ENCODE results near the gene PHAX.
"Not testable (repeated sequence)": the region's sequence is repeated elsewhere in the genome, so short reads cannot be mapped to it uniquely, and the experiment has no call there.

Gene PHAX

GRCh38 chr5:126591549-126591948 lies 9.2 kb upstream of the PHAX start:
- no peak overlapping the region for H3K4me3 ChIP-seq (ENCODE audit: low read depth, low read length)
- no peak for DNase-seq (ENCODE audit: low read depth)
- TF ChIP-seq CTCF (IDR thresholded peaks at IDR 0.05; ENCODE audit: insufficient read depth, low read depth, low read length, missing control alignments), result no peak

- peak within 1 kb of the TSS; percentile 51 for H3K4me3 ChIP-seq (ENCODE audit: low read depth, low read length)
- no peak for TF ChIP-seq CTCF (IDR thresholded peaks at IDR 0.05; ENCODE audit: insufficient read depth, low read depth, low read length, missing control alignments)
- DNase-seq (ENCODE audit: low read depth), result peak; percentile 66
Observed at GRCh38 chr5:126594748-126595485, 5.8 kb upstream of the PHAX start, which contains the start of gene ALDH7A1. Gene ALDH7A1, minus strand, starts transcription at chr5:126595219. Its CDS starts 21 bp downstream, at chr5:126595198.

GRCh38 chr5:126595486-126596083 lies 5.2 kb upstream of the PHAX start:
- H3K4me3 ChIP-seq (ENCODE audit: low read depth, low read length), result peak overlapping the region; percentile 51
- DNase-seq (ENCODE audit: low read depth), result no peak
- no peak for TF ChIP-seq CTCF (IDR thresholded peaks at IDR 0.05; ENCODE audit: insufficient read depth, low read depth, low read length, missing control alignments)

- H3K4me3 ChIP-seq (ENCODE audit: low read depth, low read length), result no peak overlapping the region
- no peak for TF ChIP-seq CTCF (IDR thresholded peaks at IDR 0.05; ENCODE audit: insufficient read depth, low read depth, low read length, missing control alignments)
- DNase-seq (ENCODE audit: low read depth), result no peak
Observed at GRCh38 chr5:126597156-126597555, 3.6 kb upstream of the PHAX start.

- H3K4me3 ChIP-seq (ENCODE audit: low read depth, low read length), result no peak overlapping the region
- no peak for TF ChIP-seq CTCF (IDR thresholded peaks at IDR 0.05; ENCODE audit: insufficient read depth, low read depth, low read length, missing control alignments)
- no peak for DNase-seq (ENCODE audit: low read depth)
Observed at GRCh38 chr5:126599499-126599898, 1.2 kb upstream of the PHAX start.

GRCh38 chr5:126599971-126600630 lies 646 bp upstream of the PHAX start:
- H3K4me3 ChIP-seq (ENCODE audit: low read depth, low read length), result peak overlapping the region; percentile 86
- DNase-seq (ENCODE audit: low read depth), result not testable (repeated sequence)

- no peak for TF ChIP-seq CTCF (IDR thresholded peaks at IDR 0.05; ENCODE audit: insufficient read depth, low read depth, low read length, missing control alignments)
- DNase-seq (ENCODE audit: low read depth), result no peak
Observed at GRCh38 chr5:126603402-126603991, 2.8 kb downstream of the PHAX start.

More at GRCh38 chr5:126603402-126603991, 2.8 kb downstream of the PHAX start:
- no peak overlapping the region for H3K4me3 ChIP-seq (ENCODE audit: low read depth, low read length)
